Glutamatergic neuron (in vitro differentiated cells): Measurements from ENCODE around the gene MIPEP. TPM values are rescaled to one million over a fixed set of nuclear protein-coding genes. Genes with fewer than 3 reads are reported as not detected.

Experiments
- DNase-seq: peaks from one replicate; pipeline ENCODE4 v3.0.0; 2022
- H3K27ac Mint-ChIP-seq: one replicate; pipeline ENCODE4 v1.8.0; 2020; ENCODE audit warnings: mild to moderate bottlenecking, mixed read lengths, inconsistent platforms; ENCODE audit not compliant: unreplicated experiment
- H3K27me3 Mint-ChIP-seq: one replicate; pipeline ENCODE4 v1.8.0; 2020; ENCODE audit warnings: mild to moderate bottlenecking, moderate library complexity, mixed read lengths, inconsistent platforms; ENCODE audit not compliant: unreplicated experiment
- H3K36me3 Mint-ChIP-seq: one replicate; pipeline ENCODE4 v1.8.0; 2020; ENCODE audit warnings: mild to moderate bottlenecking, mixed read lengths, inconsistent platforms; ENCODE audit not compliant: unreplicated experiment
- H3K4me1 Mint-ChIP-seq: one replicate; pipeline ENCODE4 v1.8.0; 2020; ENCODE audit warnings: mild to moderate bottlenecking, low read depth, mixed read lengths, inconsistent platforms; ENCODE audit not compliant: unreplicated experiment
- H3K4me3 Mint-ChIP-seq: one replicate; pipeline ENCODE4 v1.8.0; 2020; ENCODE audit warnings: mild to moderate bottlenecking, mixed read lengths, inconsistent platforms; ENCODE audit not compliant: unreplicated experiment
- H3K9me3 Mint-ChIP-seq: one replicate; pipeline ENCODE4 v1.8.0; 2020; ENCODE audit warnings: mild to moderate bottlenecking, moderate library complexity, mixed read lengths, inconsistent platforms; ENCODE audit not compliant: unreplicated experiment
- total RNA-seq: library from RNA; stranded (reverse); fragmentation: NEBNext Ultra II Directional; extraction: Animal tissue kit (Norgen Biotek cat#: 25700); gene quantifications from one replicate; pipeline ENCODE4 v1.2.1, GENCODE V29; 2021; ENCODE audit not compliant: unreplicated experiment
- TF ChIP-seq, protein P1 (sequence below): fragments of 200-600 bp; sonication (generic); IDR thresholded peaks from one replicate; pipeline ENCODE4 v1.5.0; 2021; ENCODE audit not compliant: partially characterized antibody, unreplicated experiment

Gene MIPEP
- total RNA-seq, 1 donor from 2014 or later = 7.1 TPM

GRCh38 chr13:23778002-23778652, 111.1 kb downstream of the MIPEP start:
- TF ChIP-seq, protein P1, sequence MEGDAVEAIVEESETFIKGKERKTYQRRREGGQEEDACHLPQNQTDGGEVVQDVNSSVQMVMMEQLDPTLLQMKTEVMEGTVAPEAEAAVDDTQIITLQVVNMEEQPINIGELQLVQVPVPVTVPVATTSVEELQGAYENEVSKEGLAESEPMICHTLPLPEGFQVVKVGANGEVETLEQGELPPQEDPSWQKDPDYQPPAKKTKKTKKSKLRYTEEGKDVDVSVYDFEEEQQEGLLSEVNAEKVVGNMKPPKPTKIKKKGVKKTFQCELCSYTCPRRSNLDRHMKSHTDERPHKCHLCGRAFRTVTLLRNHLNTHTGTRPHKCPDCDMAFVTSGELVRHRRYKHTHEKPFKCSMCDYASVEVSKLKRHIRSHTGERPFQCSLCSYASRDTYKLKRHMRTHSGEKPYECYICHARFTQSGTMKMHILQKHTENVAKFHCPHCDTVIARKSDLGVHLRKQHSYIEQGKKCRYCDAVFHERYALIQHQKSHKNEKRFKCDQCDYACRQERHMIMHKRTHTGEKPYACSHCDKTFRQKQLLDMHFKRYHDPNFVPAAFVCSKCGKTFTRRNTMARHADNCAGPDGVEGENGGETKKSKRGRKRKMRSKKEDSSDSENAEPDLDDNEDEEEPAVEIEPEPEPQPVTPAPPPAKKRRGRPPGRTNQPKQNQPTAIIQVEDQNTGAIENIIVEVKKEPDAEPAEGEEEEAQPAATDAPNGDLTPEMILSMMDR = no peak
- peaks cover 12% of the 10 kb centered on the region for H3K9me3 Mint-ChIP-seq
- no peak overlapping the region for H3K27ac Mint-ChIP-seq
- peaks cover 3% of the 10 kb centered on the region for H3K27me3 Mint-ChIP-seq
- DNase-seq = no peak
- H3K36me3 Mint-ChIP-seq = peaks cover 15% of the 10 kb centered on the region
- H3K4me1 Mint-ChIP-seq = no peaks in the 10 kb centered on the region
- no peak overlapping the region for H3K4me3 Mint-ChIP-seq

- TF ChIP-seq, protein P1 = no peak
- H3K27me3 Mint-ChIP-seq = peaks cover 3% of the 10 kb centered on the region
- peaks cover 12% of the 10 kb centered on the region for H3K9me3 Mint-ChIP-seq
- H3K36me3 Mint-ChIP-seq = peaks cover 15% of the 10 kb centered on the region
- no peak for DNase-seq
- H3K4me1 Mint-ChIP-seq = peaks cover 3% of the 10 kb centered on the region
- no peak overlapping the region for H3K4me3 Mint-ChIP-seq
- no peak overlapping the region for H3K27ac Mint-ChIP-seq
These were observed 111.7 kb downstream of the MIPEP start for GRCh38 chr13:23777575-23777870.

GRCh38 chr13:23776698-23777574, 112.3 kb downstream of the MIPEP start:
- Mint-ChIP-seq H3K27me3 (peaks cover 3% of the 10 kb centered on the region), H3K4me3 (no peak overlapping the region), H3K27ac (no peak overlapping the region)

GRCh38 chr13:23772717-23773116, 116.5 kb downstream of the MIPEP start:
- Mint-ChIP-seq H3K27ac (no peak overlapping the region), H3K4me3 (no peak overlapping the region), H3K27me3 (no peaks in the 10 kb centered on the region), H3K36me3 (no peaks in the 10 kb centered on the region), H3K9me3 (no peaks in the 10 kb centered on the region), H3K4me1 (peaks cover 3% of the 10 kb centered on the region)
- no peak for DNase-seq
- TF ChIP-seq, protein P1 = no peak

More at GRCh38 chr13:23776698-23777574, 112.3 kb downstream of the MIPEP start:
- H3K9me3 Mint-ChIP-seq = peaks cover 12% of the 10 kb centered on the region
- H3K36me3 Mint-ChIP-seq = peaks cover 15% of the 10 kb centered on the region
- DNase-seq = no peak
- peaks cover 3% of the 10 kb centered on the region for H3K4me1 Mint-ChIP-seq
- TF ChIP-seq, protein P1 = no peak

GRCh38 chr13:23771956-23772355, 117.2 kb downstream of the MIPEP start:
- Mint-ChIP-seq H3K4me3 (no peak overlapping the region), H3K36me3 (no peaks in the 10 kb centered on the region), H3K4me1 (peaks cover 3% of the 10 kb centered on the region), H3K27me3 (no peaks in the 10 kb centered on the region), H3K27ac (no peak overlapping the region), H3K9me3 (no peaks in the 10 kb centered on the region)
- TF ChIP-seq, protein P1 = no peak
- DNase-seq = no peak
